ENCODE measurements around the gene TSPAN4. TPM values are rescaled to one million over a fixed set of nuclear protein-coding genes. Genes with fewer than 3 reads are reported as not detected.

TSPAN4 gene
- total and polyA plus RNA-seq, 2 donors (not counting 1 experiment from before 2014, with no cell fraction given): 2.9 to 7.4 TPM

DNA sequence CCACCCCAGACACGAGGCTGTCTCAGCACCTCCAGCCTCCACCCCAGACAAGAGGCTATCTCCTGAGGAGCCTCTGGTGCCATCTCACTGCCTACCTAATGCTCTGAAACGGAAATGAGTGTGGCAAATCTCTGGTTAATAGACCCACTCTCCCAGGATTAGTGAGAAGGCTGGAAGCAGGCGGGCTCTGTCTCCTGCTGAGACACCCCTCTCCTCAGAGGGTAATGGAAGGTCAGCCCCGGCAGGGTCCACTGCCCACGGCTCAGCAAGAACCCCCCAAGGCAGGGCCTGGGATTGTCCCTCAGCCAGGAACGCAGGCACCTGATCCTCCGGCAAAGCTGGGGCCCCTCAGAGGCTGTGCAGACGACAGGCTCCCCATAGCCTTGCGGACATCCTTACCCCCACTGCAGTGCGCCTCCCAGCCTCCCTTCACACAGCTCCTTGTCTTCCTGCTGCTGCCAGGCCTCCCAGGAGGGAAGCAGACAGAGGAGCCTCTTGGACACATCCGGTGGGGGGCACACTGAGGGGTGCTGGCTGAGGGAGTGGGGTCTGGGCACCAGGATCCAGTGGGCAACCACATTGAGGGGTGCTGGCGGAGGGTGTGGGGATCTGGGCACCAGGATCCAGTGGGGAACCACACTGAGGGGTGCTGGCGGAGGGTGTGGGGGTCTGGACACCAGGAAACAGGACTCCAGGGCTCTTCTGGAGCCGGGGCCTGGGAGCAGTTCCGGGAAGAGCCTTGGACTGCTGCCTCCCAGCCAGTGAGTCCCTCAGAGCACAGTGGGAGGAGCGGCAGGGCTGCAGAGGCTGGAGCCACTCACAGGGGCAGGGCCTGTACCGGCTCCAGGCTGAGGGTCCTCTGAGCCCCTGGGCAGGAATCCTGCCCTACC, 54.8 kb downstream of the TSPAN4 start:
- Mint-ChIP-seq H3K9me3 (ENCODE audit: insufficient read depth) (no peaks in the 10 kb centered on the region), H3K27ac (no peak overlapping the region), H3K4me3 (no peak overlapping the region), H3K4me1 (no peaks in the 10 kb centered on the region), H3K27me3 (no peaks in the 10 kb centered on the region)
- WGBS (ENCODE audit: insufficient coverage): over 99% methylated on average over 14 of the region's 17 CpGs
- no peak for ATAC-seq (ENCODE audit: low read depth)
- H3K4me3 ChIP-seq (ENCODE audit: control extremely low read depth in 1 of 5, extremely low read depth in 1 of 5, insufficient read depth in 1 of 5, low read depth in 2 of 5, low read length in 4 of 5): no peak overlapping the region
- H3K79me2 ChIP-seq (ENCODE audit: control insufficient read depth, insufficient read depth, low read length): peaks cover 2% of the 10 kb centered on the region
- H3K4me2 ChIP-seq (replicated peaks; ENCODE audit: low read depth, low read length, poor library complexity, severe bottlenecking): no peak overlapping the region
- no peak for DNase-seq
- ChIA-PET CTCF (no interaction called here), POLR2A (no interaction called here)
- no peaks in the 10 kb centered on the region for H3K4me1 ChIP-seq (ENCODE audit: control insufficient read depth in 2 of 2, insufficient read depth in 2 of 2, low read length in 2 of 2)
- no peaks in the 10 kb centered on the region for H4K20me1 ChIP-seq (ENCODE audit: control insufficient read depth, insufficient read depth, low read length, poor library complexity, severe bottlenecking)
- H3K27ac ChIP-seq (ENCODE audit: low read length in 2 of 2): no peak overlapping the region
- no peaks in the 10 kb centered on the region for H3K27me3 ChIP-seq (replicated peaks in 1 of 4; ENCODE audit: control extremely low read depth in 1 of 4, control insufficient read depth in 3 of 4, insufficient read depth in 4 of 4, low read length in 3 of 4)
- intact Hi-C loops (cut with micrococcal nuclease): no loop called here
- H3K36me3 ChIP-seq (replicated peaks in 1 of 2; ENCODE audit: control extremely low read depth in 1 of 2, control insufficient read depth in 1 of 2, extremely low read depth in 1 of 2, insufficient read depth in 2 of 2, low read length in 1 of 2): peaks cover 0 to 40% of the 10 kb centered on the region in 2 experiments
- no peak for TF ChIP-seq EZH2 (IDR thresholded peaks at IDR 0.05; ENCODE audit: borderline replicate concordance, insufficient read depth, low read depth, low read length, poor library complexity, severe bottlenecking)
- TF ChIP-seq, protein P1, sequence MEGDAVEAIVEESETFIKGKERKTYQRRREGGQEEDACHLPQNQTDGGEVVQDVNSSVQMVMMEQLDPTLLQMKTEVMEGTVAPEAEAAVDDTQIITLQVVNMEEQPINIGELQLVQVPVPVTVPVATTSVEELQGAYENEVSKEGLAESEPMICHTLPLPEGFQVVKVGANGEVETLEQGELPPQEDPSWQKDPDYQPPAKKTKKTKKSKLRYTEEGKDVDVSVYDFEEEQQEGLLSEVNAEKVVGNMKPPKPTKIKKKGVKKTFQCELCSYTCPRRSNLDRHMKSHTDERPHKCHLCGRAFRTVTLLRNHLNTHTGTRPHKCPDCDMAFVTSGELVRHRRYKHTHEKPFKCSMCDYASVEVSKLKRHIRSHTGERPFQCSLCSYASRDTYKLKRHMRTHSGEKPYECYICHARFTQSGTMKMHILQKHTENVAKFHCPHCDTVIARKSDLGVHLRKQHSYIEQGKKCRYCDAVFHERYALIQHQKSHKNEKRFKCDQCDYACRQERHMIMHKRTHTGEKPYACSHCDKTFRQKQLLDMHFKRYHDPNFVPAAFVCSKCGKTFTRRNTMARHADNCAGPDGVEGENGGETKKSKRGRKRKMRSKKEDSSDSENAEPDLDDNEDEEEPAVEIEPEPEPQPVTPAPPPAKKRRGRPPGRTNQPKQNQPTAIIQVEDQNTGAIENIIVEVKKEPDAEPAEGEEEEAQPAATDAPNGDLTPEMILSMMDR (IDR thresholded peaks at IDR 0.05): no peak
- H3K9me3 ChIP-seq (ENCODE audit: control extremely low read depth in 1 of 3, control insufficient read depth in 2 of 3, insufficient read depth in 1 of 3, low read length in 2 of 3): no peaks in the 10 kb centered on the region
- H2AFZ ChIP-seq (ENCODE audit: insufficient read depth, low read depth, low read length, poor library complexity, severe bottlenecking): no peak overlapping the region
- no peak overlapping the region for H3K9ac ChIP-seq (ENCODE audit: low read length)

DNA sequence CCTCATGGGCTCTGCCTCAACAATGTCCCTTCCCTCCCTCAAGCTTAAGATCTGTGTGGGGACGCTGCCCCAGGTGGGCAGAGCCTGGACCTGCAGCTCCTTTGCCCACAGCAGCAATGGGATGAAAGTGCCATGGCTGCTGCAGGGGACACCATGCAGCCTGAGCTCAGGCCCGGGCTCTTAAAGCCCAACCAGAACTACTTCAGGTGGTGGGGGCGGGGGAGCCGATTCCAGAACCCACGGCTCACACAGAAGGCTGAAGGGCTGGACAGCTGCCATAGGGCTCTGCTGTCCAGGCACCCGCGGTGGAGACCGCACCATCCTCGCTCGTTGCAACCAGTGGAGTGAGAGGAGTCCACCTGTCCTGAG, 55.5 kb downstream of the TSPAN4 start:
- no peak for ATAC-seq (ENCODE audit: low read depth)
- no peak for DNase-seq
- Mint-ChIP-seq H3K4me3 (no peak overlapping the region), H3K9me3 (ENCODE audit: insufficient read depth) (no peaks in the 10 kb centered on the region), H3K27me3 (no peaks in the 10 kb centered on the region), H3K27ac (no peak overlapping the region), H3K4me1 (no peaks in the 10 kb centered on the region)
- Histone ChIP-seq H3K27ac (ENCODE audit: low read length in 2 of 2) (no peak overlapping the region), H3K9ac (ENCODE audit: low read length) (no peak overlapping the region), H3K4me2 (replicated peaks; ENCODE audit: low read depth, low read length, poor library complexity, severe bottlenecking) (no peak overlapping the region), H3K27me3 (replicated peaks in 1 of 4; ENCODE audit: control extremely low read depth in 1 of 4, control insufficient read depth in 3 of 4, insufficient read depth in 4 of 4, low read length in 3 of 4) (no peaks in the 10 kb centered on the region), H3K4me1 (ENCODE audit: control insufficient read depth in 2 of 2, insufficient read depth in 2 of 2, low read length in 2 of 2) (no peaks in the 10 kb centered on the region), H4K20me1 (ENCODE audit: control insufficient read depth, insufficient read depth, low read length, poor library complexity, severe bottlenecking) (no peaks in the 10 kb centered on the region), H2AFZ (ENCODE audit: insufficient read depth, low read depth, low read length, poor library complexity, severe bottlenecking) (no peak overlapping the region), H3K4me3 (ENCODE audit: control extremely low read depth in 1 of 5, extremely low read depth in 1 of 5, insufficient read depth in 1 of 5, low read depth in 2 of 5, low read length in 4 of 5) (no peak overlapping the region), H3K36me3 (replicated peaks in 1 of 2; ENCODE audit: control extremely low read depth in 1 of 2, control insufficient read depth in 1 of 2, extremely low read depth in 1 of 2, insufficient read depth in 2 of 2, low read length in 1 of 2) (peaks cover 0 to 46% of the 10 kb centered on the region in 2 experiments), H3K9me3 (ENCODE audit: control extremely low read depth in 1 of 3, control insufficient read depth in 2 of 3, insufficient read depth in 1 of 3, low read length in 2 of 3) (no peaks in the 10 kb centered on the region), H3K79me2 (ENCODE audit: control insufficient read depth, insufficient read depth, low read length) (peaks cover 2% of the 10 kb centered on the region)
- CTCF ChIA-PET: interaction anchor here (1.2 kb wide), 1 partner anchor 49 kb away, joined by 3 read pairs; no protein-coding TSS in a partner anchor
- POLR2A ChIA-PET: no interaction called here
- TF ChIP-seq EZH2 (IDR thresholded peaks at IDR 0.05; ENCODE audit: borderline replicate concordance, insufficient read depth, low read depth, low read length, poor library complexity, severe bottlenecking): no peak
- TF ChIP-seq, protein P1 (IDR thresholded peaks at IDR 0.05): no peak
- 93% methylated on average over 5 of the region's 10 CpGs for WGBS (ENCODE audit: insufficient coverage)
- intact Hi-C loops (cut with micrococcal nuclease): no loop called here
